Choroid plexus epithelial cell (primary cell): ENCODE measurements around the gene PCSK9.

Source experiments
- DNase-seq: peaks from one replicate; pipeline ENCODE4 v3.0.0-alpha.2; 2010; ENCODE audit warnings: low read depth
- H3K4me3 ChIP-seq: 2 replicates; pipeline ENCODE4 v1.5.1; 2011; ENCODE audit warnings: low read depth, mild to moderate bottlenecking, control low read depth, low read length, moderate library complexity
- CTCF ChIP-seq: conservative IDR thresholded peaks from 2 replicates; pipeline ENCODE4 v1.5.1; 2011; ENCODE audit warnings: low read depth, mild to moderate bottlenecking, control low read depth, inconsistent platforms, low read length, moderate library complexity

Gene PCSK9

GRCh38 chr1:55049914-55050278 lies 10.5 kb downstream of the PCSK9 start:
- H3K4me3 ChIP-seq, result no peak overlapping the region
- TF ChIP-seq CTCF, result no peak
- peak; percentile 80 for DNase-seq

- no peak overlapping the region for H3K4me3 ChIP-seq
- peak; percentile 94 for DNase-seq
- TF ChIP-seq CTCF, result no peak
These were observed 10.9 kb downstream of the PCSK9 start for GRCh38 chr1:55050283-55050682.

GRCh38 chr1:55051169-55051568 lies 11.8 kb downstream of the PCSK9 start:
- no peak for TF ChIP-seq CTCF
- DNase-seq, result no peak

GRCh38 chr1:55051621-55052020 lies 12.3 kb downstream of the PCSK9 start:
- no peak for TF ChIP-seq CTCF
- DNase-seq, result no peak
- H3K4me3 ChIP-seq, result no peak overlapping the region

More at GRCh38 chr1:55051169-55051568, 11.8 kb downstream of the PCSK9 start:
- H3K4me3 ChIP-seq, result no peak overlapping the region

- TF ChIP-seq CTCF, result no peak
- no peak for DNase-seq
- H3K4me3 ChIP-seq, result no peak overlapping the region
These were observed 13.1 kb downstream of the PCSK9 start for GRCh38 chr1:55052221-55053142.

- TF ChIP-seq CTCF, result no peak
- peak; percentile 86 for DNase-seq
- no peak overlapping the region for H3K4me3 ChIP-seq
These were observed 14.1 kb downstream of the PCSK9 start for GRCh38 chr1:55053265-55053954.
